Neural crest cell (in vitro differentiated cells): Measurements from ENCODE around the gene NEK7. TPM values are rescaled to one million over a fixed set of nuclear protein-coding genes. Genes with fewer than 3 reads are reported as not detected.

ENCODE experiments used
- DNase-seq: peaks from one replicate; pipeline ENCODE4 v3.0.0; 2021; ENCODE audit warnings: low read depth, mixed read lengths, low spot score
- H3K27ac Mint-ChIP-seq: one replicate; pipeline ENCODE4 v1.8.0; 2021; ENCODE audit warnings: mild to moderate bottlenecking, mixed read lengths; ENCODE audit not compliant: unreplicated experiment
- H3K27me3 Mint-ChIP-seq: 2 replicates; pipeline ENCODE4 v1.8.0; 2021; ENCODE audit warnings: low read depth, mild to moderate bottlenecking, mixed read lengths
- H3K36me3 Mint-ChIP-seq: 2 replicates; pipeline ENCODE4 v1.8.0; 2021; ENCODE audit warnings: low read depth, mild to moderate bottlenecking, mixed read lengths
- H3K4me1 Mint-ChIP-seq: 2 replicates; pipeline ENCODE4 v1.8.0; 2021; ENCODE audit warnings: mixed read lengths
- H3K4me3 Mint-ChIP-seq: one replicate; pipeline ENCODE4 v1.8.0; 2021; ENCODE audit warnings: mild to moderate bottlenecking, mixed read lengths
- H3K9me3 Mint-ChIP-seq: 2 replicates; pipeline ENCODE4 v1.8.0; 2021; ENCODE audit warnings: mixed read lengths
- total RNA-seq: library from RNA; stranded (reverse); gene quantifications from 2 replicates; pipeline ENCODE4 v1.2.1, GENCODE V29; 2021
- TF ChIP-seq, protein P1 (sequence below): fragments of 200-600 bp; sonication (generic); conservative IDR thresholded peaks from 2 replicates; pipeline ENCODE4 v1.5.0; 2021; ENCODE audit warnings: antibody characterized with exemption, mild to moderate bottlenecking

NEK7 gene
- total RNA-seq, 1 donor from 2014 or later, result 12.5 TPM

DNA sequence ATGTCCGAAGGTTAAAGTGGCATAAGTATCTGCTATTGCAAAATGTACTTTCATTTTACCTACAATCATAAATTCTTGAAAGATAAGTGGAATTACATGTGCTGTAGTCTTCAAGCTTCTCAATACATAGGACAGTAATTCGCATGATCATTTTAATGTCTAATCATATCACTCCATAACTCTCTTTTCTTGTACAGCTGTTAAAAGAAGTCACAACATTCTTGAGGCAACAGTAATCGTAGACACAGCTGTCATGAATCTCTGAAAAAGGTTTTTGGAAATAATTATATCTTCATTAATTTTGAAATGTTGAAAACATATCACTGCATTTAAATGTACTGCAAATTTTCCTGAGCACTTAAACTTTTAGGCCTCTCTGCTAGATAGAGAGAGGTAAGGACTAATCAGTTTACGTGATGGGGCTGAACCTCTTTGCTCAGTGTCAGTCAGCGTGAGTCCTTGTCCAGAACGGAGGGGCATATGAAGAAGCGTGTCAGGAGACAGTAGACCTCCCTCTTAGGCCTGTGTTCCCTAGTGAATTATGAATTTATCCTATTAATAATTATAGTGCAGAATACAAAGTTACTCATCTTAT lies 133.4 kb downstream of the NEK7 start:
- DNase-seq, result no peak
- Mint-ChIP-seq H3K9me3 (no peaks in the 10 kb centered on the region), H3K27ac (no peak overlapping the region), H3K4me1 (peaks cover 12% of the 10 kb centered on the region), H3K36me3 (peaks cover under 1% of the 10 kb centered on the region), H3K27me3 (no peaks in the 10 kb centered on the region), H3K4me3 (no peak overlapping the region)
- TF ChIP-seq, protein P1, sequence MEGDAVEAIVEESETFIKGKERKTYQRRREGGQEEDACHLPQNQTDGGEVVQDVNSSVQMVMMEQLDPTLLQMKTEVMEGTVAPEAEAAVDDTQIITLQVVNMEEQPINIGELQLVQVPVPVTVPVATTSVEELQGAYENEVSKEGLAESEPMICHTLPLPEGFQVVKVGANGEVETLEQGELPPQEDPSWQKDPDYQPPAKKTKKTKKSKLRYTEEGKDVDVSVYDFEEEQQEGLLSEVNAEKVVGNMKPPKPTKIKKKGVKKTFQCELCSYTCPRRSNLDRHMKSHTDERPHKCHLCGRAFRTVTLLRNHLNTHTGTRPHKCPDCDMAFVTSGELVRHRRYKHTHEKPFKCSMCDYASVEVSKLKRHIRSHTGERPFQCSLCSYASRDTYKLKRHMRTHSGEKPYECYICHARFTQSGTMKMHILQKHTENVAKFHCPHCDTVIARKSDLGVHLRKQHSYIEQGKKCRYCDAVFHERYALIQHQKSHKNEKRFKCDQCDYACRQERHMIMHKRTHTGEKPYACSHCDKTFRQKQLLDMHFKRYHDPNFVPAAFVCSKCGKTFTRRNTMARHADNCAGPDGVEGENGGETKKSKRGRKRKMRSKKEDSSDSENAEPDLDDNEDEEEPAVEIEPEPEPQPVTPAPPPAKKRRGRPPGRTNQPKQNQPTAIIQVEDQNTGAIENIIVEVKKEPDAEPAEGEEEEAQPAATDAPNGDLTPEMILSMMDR, result no peak

GRCh38 chr1:198291036-198291435 lies 134.2 kb downstream of the NEK7 start:
- no peak for DNase-seq
- no peak overlapping the region for H3K4me3 Mint-ChIP-seq
- TF ChIP-seq, protein P1, result no peak
- no peak overlapping the region for H3K27ac Mint-ChIP-seq
- H3K36me3 Mint-ChIP-seq, result no peaks in the 10 kb centered on the region
- no peaks in the 10 kb centered on the region for H3K27me3 Mint-ChIP-seq
- no peaks in the 10 kb centered on the region for H3K9me3 Mint-ChIP-seq
- peaks cover 21% of the 10 kb centered on the region for H3K4me1 Mint-ChIP-seq

DNA sequence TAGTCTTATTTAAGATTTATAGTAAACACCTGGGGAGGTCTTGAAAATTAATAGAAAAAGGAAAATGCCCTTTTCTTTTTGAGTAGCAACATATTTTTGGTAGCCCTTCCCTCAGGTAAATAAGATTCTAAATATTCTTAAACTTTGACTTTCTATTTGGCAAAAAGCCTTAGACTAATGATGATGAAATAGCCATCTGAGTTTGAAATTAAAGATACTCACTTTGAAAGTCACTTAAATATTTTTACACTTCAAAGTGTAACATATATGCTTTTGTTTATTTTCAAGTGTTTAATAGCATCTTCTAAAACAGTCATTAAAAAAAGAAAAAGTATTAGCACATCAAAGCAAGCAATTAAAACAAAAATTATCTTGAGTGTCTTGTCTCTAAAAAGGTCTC lies 135.1 kb downstream of the NEK7 start:
- H3K4me3 Mint-ChIP-seq, result no peak overlapping the region
- peaks cover 28% of the 10 kb centered on the region for H3K4me1 Mint-ChIP-seq

DNA sequence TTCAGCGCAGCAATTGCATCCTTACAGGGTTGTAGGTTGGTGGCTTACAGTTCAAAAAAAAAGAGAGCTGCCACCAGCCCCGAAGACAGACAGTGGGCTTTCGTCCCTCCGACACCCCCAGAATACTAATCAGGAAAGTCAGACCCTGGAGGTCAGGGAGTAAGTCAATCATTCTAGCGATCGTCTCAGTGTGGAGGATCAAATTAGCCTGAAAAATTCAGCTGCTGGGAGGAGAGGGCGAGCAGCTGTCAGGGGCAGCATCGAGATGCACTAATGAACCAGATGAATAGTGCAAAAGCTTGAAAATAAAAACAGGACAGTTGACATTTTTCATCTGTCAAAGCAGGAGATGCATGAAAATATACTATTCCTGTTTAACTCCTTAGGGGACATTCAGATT lies 138.4 kb downstream of the NEK7 start:
- H3K27ac Mint-ChIP-seq, result no peak overlapping the region
- no peaks in the 10 kb centered on the region for H3K9me3 Mint-ChIP-seq
- H3K4me3 Mint-ChIP-seq, result peak overlapping the region; percentile 78
- peaks cover 42% of the 10 kb centered on the region for H3K4me1 Mint-ChIP-seq
- TF ChIP-seq, protein P1, result no peak
- H3K36me3 Mint-ChIP-seq, result no peaks in the 10 kb centered on the region
- DNase-seq, result peak; percentile 31
- no peaks in the 10 kb centered on the region for H3K27me3 Mint-ChIP-seq

More for the DNA sequence above, 135.1 kb downstream of the NEK7 start:
- Mint-ChIP-seq H3K27ac (no peak overlapping the region), H3K36me3 (no peaks in the 10 kb centered on the region), H3K27me3 (no peaks in the 10 kb centered on the region), H3K9me3 (no peaks in the 10 kb centered on the region)
- TF ChIP-seq, protein P1, result no peak
- no peak for DNase-seq

- H3K4me1 Mint-ChIP-seq, result peaks cover 44% of the 10 kb centered on the region
- peak overlapping the region; percentile 1 for H3K27ac Mint-ChIP-seq
- no peak for DNase-seq
- H3K27me3 Mint-ChIP-seq, result no peaks in the 10 kb centered on the region
- H3K36me3 Mint-ChIP-seq, result peaks cover 4% of the 10 kb centered on the region
- peak overlapping the region; percentile 41 for H3K4me3 Mint-ChIP-seq
- no peaks in the 10 kb centered on the region for H3K9me3 Mint-ChIP-seq
- TF ChIP-seq, protein P1, result no peak
These were observed 139.2 kb downstream of the NEK7 start for GRCh38 chr1:198295971-198296370.
